GM21447 (cell line): ENCODE measurements around the gene SH3YL1.

ENCODE experiments used
- ATAC-seq: cut with Tn5 transposase; IDR thresholded peaks from one replicate; pipeline ENCODE4 v1.9.1; 2021; ENCODE audit not compliant: unreplicated experiment

The SH3YL1 gene

DNA sequence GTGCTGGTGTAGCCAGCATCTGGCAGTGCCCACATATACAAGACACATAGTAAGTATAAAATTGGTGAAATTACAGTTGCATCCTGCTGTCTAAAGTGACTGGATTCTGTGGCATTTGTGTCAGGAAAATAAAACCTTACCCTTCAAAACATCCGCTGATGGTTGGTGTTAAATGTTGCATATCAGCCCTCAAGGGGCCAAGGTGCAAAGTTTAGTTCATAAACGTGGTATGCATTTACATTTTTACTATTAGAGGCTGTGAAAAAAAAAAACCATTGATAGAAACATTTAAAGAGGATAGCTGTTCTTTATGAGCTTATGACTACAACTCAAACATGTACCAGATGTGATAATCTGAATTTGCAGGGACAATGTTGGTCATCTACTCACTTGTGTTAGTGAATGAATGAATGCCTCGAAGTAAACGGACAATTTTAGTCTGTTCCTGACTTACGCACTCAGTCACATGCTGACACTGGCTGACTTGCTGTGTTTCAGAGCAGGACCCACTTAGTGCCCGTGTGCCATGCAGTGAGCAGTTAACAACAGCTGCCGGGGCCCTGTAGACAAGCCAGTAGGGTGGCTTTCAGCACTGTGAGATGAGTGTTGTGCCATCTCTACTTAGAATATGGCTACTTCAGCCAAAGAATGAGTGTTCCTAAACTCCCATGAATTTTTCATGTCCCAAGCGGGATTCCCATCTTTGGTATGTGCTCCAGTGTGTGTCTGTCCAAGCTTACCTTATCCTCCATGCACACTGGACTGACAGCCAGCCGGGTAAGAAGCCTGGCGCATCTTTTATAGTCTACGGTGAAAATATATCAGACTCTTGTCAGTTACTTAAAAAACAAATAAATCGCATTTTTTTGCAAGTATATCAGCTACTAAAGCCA lies 18.8 kb upstream of the SH3YL1 start:
- ATAC-seq: no peak

DNA sequence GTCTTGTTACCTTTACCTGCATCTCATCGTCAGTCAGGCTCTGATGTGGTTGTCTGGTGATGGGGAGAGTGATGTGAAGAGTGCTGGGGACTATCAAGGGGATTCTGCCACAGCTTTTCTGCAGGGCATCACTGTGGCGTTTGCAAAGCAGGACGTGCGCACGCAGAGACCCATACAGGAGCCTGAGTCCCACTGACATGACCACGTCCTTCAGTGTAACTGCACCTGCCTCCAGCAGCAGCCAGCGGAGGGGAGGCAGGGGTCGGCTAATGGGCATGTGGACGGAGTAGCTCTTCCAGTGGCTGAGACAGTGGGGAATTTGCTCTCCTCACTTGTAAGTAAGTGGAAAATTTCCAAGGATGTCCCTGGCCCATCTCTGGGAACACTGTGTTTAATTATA lies 17.5 kb upstream of the SH3YL1 start:
- no peak for ATAC-seq

DNA sequence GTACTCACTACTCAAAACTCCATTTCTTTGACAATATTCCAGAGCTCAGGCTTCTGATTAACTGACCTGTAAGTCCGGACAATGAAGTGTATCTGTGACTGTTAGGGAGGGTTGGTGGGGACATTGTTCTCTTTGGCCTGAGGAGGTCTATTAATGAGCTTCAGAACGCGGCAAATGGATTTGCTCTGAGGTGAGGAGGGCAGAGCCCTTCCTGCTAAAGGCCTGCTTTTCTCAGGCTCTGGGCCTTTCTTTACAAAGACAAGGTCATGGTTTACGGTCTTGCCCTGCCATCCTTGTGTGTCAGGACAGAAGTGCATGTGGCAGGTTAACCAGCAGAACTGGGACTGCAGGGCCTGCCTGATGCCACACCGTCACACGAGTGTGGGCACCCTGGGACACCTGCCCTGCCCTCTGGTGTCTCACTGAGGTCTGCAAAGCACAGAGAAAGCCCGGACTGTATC lies 16.8 kb upstream of the SH3YL1 start:
- no peak for ATAC-seq

DNA sequence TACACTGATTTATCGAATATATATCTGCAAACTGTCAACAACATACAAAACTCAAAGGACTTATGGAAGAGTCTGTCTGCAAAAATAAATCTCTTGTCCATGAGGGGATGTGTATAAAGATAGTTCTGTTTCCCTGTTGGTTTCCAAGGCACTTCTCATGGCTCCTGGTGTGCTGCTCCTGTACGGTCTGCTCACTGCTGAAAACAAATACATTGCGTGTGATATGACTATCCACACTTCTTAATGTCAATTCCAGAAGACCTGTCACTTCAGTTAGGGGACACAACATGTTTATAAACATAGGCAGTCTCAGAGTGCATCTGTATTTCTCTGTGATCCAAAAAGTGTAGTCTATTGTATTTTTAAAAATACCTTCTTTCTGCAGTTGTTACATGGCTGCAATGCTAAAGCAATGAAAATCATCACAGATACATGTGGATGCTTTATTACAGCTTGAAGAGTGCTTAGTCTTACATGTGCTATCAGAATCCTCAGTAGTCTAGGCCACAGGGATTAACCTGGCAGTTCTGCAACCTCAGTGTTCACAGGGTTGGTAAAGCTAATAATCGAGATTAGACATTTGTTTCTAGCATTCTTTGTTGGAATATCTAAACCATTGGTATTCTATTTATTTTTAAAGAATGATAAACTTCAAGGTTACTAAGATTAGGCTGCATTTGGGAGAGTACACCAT lies 16.3 kb upstream of the SH3YL1 start:
- no peak for ATAC-seq

DNA sequence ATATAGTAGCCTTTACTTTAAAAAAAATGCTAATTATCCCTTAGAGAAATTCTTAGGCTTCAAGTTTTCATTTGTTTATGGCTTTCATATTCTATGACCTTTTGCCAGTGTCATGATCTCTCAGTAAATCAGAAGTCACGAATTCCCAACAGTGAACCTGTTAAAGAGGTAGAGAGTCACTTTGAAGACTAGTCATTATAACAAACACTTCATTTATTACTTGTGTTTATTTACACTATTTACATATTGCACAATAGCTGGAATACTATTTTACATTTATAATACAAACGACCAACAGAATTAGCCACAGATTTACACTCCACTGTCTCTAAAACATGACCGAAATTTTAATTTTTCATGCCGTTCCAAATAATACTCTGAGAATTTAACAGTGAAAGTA lies 15.5 kb upstream of the SH3YL1 start:
- no peak for ATAC-seq

DNA sequence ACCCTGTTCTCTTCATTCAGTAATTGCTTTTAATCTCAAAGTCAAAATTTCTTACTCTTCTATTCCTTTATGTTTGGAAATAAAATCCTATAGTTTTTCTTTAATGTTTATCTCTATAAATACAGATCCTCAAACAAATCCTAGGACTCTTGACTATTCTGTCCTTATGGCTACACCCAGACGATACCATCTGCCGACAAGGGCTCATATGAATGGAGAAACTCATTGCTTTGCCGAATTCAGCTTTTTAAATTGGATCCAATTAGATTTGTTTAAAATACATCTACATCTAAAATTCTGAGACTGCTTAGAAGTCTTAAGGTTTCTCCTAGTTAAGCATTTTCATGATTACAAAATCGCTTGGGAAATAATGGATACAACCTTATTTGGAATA lies 15.1 kb upstream of the SH3YL1 start:
- no peak for ATAC-seq

DNA sequence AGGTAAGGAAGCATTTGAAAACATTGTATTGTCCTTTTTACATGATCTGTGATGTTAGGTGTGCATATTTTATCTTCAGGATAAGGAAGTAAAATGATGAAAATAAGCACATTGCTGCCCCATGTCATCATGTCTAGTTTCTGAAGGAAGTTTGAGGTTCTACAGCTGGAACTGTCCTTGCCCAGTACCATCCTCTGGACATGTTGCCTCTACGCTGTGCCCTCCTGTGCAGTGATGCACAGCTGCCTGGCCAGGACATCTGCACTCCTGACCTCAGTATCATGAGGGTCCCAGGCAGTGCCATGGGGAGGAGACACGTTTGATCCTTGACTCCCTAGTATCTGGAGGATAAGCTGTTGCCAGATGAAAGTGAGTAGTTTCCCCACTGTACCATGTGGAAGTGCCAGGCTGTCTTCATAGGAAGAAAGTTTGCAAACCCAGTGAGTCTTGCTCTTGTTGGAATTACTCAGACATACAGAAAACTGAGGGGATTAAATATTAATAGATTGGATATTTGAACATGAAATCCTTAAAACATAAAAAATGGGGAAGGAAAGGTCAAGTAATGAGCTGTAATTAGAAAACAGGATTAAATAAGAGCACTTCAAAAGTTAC lies 14.6 kb upstream of the SH3YL1 start:
- no peak for ATAC-seq

DNA sequence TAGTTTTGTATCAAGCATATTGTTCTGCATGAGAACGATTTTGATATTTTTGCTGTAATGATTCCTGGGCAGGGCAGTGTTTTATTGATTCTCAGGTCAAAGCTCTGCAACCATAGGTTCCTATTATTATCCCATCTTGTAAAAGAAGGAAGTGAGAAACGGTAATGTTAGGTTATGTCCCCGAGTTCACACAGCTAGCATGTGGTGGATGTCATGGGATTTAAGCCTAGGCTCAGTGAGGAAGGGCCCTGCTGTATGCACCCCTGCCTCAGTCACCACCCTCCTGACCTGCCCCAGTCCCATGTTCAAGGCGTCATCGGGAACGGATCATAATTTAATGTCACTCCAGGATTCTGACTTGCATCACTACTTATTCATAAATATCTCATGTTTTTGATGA lies 11.6 kb upstream of the SH3YL1 start:
- peak; percentile 96 for ATAC-seq

DNA sequence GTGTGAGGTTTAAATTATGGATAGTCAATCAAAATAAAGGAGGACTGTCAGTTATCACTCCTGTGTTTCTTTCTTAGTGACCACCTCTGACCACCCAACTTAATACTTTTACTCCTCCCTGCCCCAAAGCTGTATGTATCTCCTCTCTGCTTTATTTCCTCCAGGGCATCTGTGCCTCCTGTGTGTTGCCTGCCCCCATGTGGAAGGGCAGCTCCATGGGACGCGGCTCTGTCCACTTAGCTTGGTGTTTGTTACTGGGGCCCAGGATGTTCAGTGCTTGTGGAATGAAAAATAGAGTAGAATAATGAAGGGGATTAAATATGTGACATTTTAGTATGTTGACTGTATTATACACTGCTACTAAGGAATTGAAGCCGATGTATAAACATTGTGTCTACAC lies 10.7 kb upstream of the SH3YL1 start:
- no peak for ATAC-seq

DNA sequence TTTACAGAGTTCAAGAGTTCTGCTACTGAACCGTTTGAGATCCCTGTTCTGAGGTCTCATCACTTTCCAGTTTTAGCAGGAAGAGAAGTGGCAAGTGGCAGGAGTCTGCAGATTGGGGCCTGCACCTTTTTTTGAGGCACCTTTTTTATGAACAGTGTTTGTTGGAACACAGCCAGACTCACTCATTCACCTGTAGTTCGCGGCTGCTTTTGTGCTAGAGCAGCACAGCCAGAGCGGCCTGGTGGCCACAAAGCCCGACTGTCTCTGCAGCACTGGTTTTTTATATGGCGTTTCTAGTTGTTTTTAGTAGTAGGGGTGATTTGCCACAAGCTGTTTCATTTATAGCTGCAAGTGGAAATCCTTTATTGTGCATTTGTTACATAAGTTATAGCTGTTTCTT lies 9.5 kb upstream of the SH3YL1 start:
- ATAC-seq: no peak

DNA sequence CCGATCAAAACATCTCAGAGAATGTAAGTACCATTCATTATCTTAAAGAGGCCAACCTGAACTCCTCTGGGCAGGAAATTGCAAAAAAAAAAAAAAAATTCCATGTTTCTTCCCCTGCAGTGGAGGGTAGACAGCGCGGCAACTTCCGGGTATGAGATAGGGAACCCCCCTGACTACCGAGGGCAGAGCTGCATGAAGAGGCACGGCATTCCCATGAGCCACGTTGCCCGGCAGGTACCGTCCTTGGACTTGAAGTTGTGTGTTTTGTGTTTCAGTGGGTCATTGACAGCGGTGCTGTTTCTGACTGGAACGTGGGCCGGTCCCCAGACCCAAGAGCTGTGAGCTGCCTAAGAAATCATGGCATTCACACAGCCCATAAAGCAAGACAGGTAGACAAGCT lies 8.1 kb upstream of the SH3YL1 start:
- ATAC-seq: no peak

DNA sequence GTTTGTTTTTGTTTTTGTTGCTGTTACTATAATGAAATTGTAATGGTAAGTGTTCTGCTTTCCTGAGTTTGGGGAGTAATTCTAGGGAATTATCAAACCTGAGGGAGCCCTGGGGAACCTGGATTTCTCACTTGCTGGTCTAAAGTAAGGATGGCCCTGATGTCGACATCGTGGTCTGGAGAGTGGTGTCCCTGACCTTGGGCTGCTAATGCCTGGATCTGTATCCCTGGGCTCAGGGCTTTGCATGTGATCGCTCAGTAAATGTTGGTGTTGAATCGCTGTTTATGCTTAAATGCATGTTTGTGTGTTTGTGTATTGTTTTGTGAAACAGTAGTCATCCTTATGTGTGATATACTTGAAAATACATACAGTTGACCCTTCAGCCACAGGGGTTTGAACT lies 7.0 kb upstream of the SH3YL1 start:
- no peak for ATAC-seq

DNA sequence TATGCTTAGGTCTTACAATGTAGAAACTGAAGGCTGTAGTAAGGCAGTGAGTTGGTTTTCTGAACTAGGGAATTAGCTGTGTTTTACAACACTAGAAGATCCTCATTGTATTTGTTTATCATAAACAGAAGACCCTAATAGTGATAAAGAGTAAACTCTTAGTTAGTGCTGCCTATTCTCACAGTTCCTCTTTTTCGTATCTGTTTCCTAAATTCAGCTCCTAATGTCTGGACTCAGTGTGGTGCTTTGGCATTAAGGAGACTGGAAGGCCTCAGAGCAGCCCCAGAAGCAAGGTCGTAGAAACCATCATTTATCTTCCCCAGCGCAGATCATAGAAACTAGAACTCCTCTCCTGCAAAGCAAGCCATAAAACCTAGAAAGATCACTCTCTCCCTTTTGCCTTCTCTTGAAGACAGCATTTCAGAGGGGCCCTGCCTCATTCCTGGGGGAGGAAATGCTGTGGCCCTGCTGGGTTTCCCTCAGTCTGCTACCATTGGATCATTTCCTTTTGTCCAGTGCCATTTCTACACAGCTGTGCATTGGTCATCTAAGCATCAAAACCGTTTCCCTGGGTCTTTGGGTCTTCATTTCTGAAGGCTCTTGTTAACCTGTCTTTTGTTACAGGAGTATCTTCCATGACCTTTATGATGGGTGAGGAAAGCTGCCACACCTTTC lies 5.7 kb upstream of the SH3YL1 start:
- ATAC-seq: no peak

DNA sequence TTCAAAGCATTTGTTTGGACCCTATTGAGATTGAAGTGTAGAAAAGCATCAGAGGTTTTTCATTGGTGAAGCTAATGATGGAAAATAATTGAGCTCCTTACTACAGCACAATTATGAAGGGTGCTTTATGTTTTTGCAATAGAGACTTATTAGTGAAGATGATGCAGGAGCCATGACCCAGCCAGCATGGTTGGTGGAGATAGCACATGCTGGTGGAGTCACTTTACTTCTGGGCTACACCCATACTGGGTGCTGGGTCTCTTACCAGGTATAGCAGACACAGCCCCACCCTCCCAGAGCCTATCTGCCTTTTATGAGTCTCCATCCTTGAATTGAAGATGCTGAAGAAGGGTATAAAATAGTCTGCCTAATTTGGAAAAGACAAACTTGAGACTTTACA lies 4.5 kb upstream of the SH3YL1 start:
- ATAC-seq: no peak

DNA sequence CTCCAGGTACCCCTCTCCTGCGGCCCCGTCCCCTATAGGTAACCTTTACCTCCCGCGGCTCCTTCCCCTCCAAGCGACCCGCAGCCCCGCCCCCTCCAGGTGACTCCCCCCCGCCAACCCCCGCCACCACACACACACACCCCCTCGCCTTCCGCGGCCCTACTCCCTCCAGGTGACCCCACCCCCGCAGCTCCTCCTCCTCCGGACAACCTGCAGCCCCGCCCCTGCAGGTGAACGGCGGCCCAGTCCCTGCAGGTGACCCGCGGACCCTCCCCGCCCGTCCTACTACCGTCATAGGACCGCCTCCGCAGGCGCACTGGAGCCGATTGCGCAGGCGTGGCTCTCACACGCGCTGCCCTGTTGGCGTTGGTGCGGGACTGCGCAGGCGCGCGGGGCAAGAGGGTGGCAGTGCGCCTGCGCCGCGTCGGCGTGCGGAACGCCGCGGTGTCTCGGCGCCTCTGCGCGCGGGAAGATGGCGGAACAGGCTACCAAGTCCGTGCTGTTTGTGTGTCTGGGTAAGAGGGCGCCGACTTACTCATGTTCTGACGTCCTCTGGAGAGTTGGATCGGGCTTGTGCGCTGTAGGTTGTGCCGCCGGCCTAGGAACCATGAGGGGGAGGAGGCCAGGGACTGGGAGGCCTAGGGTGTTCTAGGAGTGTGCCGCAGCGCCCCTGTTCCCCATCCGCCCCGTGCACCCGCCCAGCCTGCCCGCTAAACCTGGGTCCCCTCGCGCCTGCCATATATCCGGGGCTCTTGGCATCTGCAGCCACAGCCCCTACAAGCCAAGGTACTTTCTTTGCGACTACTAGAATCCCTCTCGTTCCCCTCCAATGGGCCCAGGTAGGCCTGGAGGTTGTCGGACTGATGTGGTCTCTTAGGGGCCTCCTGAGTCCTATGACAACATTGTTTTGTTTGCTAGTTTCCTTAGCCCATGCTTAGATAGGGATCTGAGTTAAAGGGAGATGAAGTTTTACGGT lies 949 bp upstream of the SH3YL1 start, which contains the start of gene ACP1:
TSS of gene ACP1 (plus strand) at position 455 of the 976 bp plus-strand sequence. CDS start at position 473, 18 bp downstream.
- peak; percentile 90 for ATAC-seq

DNA sequence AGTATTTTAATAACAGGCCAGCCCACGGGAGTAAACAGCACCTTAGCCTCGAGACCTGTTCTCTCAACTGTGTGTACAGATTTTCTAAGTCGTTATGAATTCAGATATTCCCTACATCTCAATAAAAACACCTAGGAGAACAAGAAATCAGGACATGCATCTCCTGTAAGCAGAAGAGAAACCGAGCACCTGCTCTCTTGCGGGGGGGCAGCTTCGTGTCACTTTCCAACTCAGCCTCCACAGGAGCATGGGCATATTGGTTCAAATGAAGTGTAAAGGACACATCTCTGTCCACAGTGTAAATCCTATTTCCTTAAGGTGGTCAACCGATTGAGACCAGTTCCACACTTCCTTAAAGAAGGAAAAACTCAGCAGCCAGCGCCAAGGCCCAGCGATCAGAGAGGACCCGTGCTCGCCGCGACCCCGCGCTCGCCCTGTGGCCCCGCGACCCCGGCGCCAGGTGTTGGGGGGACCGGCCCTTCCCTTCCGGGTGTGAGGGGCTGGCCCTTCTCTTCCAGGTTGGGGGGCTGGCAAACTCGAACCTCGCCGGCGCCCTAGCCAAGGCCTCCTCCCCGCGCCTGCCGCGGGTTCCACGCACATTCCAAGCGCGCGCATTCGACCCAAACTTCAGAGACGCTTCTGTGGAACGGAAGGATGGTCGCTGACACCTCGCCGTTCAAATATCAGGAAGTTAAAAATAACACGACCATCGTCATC lies 652 bp downstream of the SH3YL1 start:
- no peak for ATAC-seq

DNA sequence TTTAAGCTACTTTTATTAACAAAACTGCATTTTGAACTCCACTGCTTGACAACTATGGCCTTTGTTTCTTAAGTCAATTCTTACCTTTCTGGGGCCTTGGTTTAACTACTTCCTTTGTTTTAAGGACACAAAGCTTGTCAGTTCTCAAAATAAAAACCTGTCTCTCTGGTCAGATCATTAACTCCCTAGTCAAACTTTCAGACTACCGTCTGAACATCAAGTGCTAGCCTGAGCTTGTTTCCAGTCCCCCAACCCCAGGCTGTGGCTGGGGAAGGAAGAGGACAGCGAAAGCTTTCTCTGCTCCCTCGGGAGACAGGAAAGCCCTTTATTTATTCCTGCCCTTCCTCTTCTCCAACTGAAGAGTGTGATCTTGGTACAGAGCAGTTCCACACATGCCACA lies 1.7 kb downstream of the SH3YL1 start:
- no peak for ATAC-seq

DNA sequence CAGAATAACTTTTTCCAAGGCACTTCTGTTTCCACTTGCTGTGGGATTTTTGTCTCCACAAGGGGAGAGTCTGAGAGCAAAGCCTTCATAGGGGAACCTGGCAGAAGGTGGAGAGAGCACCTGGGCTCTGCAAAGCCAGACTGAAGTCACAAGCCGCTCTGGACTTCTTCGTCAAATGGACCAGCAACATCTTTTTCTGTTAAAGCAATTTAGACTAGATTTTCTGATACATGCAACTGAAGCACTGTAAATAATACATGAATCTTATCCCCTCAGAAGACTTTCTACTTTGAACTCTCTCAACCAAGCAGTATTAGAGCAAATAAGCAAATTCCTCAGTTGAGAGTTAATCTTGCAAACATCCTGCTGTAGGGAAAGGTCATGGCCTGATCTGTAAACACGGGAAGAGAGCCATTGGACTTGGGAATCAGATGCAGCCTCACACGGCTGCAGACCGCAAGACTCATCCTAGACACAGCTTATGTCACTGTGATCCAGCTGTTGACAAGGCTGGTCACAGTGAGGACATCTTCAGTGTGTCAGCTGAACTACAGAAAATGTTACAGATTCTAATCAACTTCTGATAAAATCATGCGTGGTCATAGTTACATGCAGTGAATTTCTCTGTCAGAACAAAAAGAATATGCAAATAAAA lies 3.2 kb downstream of the SH3YL1 start:
- ATAC-seq: no peak

DNA sequence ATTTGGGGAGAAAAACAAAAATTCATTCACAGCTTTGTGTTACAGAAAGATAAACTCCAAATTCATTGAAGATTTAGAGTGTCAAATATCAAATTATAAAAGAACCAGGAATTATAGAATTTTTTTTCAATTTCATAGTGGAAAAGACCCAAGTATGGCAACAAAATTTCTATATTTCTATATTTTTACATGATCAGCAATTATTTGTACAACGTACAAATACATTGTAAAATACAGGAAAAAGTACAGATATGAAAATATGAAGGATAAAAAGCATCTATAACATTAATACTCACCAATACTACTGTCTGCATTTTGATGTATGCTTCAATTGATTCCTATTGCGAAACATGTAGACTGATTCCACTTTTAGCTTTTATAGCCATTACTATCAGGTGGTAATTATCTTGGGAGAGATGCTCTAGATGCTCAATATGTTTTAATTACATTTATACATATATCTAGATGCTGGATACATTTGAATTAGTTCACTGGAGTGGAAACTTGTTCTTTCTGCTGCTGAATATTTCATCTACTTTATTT lies 4.0 kb downstream of the SH3YL1 start:
- no peak for ATAC-seq
